ENCODE results near the gene CES2.
"Not testable (repeated sequence)": the region's sequence is repeated elsewhere in the genome, so short reads cannot be mapped to it uniquely, and the experiment has no call there.

CES2 gene

DNA sequence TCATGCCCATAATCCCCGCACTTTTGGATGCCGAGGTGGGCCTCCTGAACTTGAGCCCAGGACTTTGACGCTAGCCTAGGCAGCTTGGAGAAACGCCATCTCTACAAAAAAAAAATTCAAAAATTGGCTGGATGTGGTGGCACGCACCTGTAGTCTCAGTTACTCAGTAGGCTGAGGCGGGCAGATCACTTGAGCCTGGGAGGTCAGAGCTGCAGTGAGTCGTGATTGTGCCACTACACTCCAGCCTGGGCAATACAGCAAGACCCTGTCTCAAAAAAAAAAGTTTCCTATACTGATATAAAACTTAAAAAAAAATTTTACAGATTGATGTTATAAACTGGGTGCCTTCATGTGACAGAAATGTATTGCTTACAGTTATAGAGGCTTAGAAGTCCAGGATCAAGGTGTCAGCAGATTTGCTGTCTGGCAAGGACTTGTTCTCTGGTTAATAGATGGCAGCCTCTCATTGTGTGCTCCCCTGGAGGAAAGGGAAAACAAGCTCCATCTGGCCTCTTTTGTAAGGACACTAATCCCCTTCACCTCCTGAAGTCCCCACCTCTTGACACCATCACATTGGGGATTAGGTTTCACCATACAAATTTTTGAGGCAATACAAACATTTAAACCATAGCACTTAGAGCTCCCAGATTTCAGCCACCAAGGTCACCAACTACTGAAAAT is 17.3 kb downstream of the CES2 start:
- DNase-seq (ENCODE audit: low spot score), result no peak

DNA sequence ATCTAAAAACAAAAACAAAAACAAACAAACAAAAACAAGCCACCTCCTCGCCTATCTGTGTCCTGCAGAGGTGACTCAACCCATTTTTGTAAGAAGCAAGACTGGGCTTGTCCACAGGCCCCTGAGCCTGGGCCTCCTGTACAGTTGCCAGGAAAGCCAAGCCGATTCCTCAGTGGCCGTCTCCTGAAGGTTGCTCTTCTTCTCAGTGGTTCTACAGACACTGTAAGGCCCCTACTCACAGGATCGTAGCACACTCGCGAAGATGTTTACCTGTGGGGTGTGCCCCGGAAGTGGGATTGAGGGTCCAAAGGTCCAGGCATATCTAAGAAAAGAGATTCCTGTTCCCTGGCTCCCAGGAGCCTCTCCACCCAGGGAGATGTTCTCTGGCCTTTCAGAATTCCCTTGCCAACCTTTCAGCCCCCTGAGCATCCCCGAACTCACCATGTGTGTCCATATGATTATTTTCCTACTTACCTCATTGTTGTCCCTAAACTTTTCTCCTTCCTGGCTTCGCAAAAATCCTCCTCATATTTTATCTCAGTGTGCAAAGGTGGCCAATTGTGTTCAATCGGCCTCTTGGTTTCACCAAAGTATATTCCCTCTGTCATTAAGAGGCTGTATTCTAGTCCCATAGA is 18.3 kb downstream of the CES2 start:
- DNase-seq (ENCODE audit: low spot score) (no peak), FAIRE-seq (no peak)

More for the DNA sequence above, 17.3 kb downstream of the CES2 start:
- FAIRE-seq, result no peak

GRCh38 chr16:66954097-66954659 is 18.9 kb downstream of the CES2 start:
- FAIRE-seq (peak; percentile 14), DNase-seq (ENCODE audit: low spot score) (peak; percentile 52)

GRCh38 chr16:66955363-66956153 is 20.2 kb downstream of the CES2 start:
- not testable (repeated sequence) for FAIRE-seq; DNase-seq (ENCODE audit: low spot score)

DNA sequence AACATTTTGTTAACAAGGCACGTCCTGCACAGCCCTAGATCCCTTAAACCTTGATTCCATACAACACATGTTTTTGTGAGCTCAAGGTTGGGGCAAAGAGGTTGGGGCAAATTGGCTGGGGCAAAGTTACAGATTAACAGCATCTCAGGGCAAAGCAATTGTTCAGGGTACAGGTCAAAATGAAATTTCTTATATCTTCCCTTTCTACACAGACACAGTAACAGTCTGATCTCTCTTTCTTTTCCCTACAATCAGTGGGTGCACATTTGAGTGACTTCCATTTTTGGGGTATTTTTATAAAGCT is 20.8 kb downstream of the CES2 start:
- FAIRE-seq; DNase-seq (ENCODE audit: low spot score): not testable (repeated sequence)

- FAIRE-seq, result no peak
- no peak for DNase-seq (ENCODE audit: low spot score)
Measured at GRCh38 chr16:66958857-66959703, 23.8 kb downstream of the CES2 start.

GRCh38 chr16:66959704-66960161 is 24.4 kb downstream of the CES2 start:
- FAIRE-seq (no peak), DNase-seq (ENCODE audit: low spot score) (no peak)

GRCh38 chr16:66960270-66960669 is 25.0 kb downstream of the CES2 start:
- DNase-seq (ENCODE audit: low spot score) (no peak), FAIRE-seq (no peak)

GRCh38 chr16:66961065-66961744 is 25.9 kb downstream of the CES2 start, which contains the start of gene CES3:
TSS of gene CES3 (plus strand) at chr16:66961266. CDS start at chr16:66961308, 42 bp downstream.
- DNase-seq (ENCODE audit: low spot score) (peak; percentile 50), FAIRE-seq (no peak)

- no peak for DNase-seq (ENCODE audit: low spot score)
- FAIRE-seq, result no peak
Measured at GRCh38 chr16:66961914-66962313, 26.6 kb downstream of the CES2 start.

GRCh38 chr16:66964049-66964448 is 28.7 kb downstream of the CES2 start:
- DNase-seq (ENCODE audit: low spot score), result no peak
- FAIRE-seq, result no peak

DNA sequence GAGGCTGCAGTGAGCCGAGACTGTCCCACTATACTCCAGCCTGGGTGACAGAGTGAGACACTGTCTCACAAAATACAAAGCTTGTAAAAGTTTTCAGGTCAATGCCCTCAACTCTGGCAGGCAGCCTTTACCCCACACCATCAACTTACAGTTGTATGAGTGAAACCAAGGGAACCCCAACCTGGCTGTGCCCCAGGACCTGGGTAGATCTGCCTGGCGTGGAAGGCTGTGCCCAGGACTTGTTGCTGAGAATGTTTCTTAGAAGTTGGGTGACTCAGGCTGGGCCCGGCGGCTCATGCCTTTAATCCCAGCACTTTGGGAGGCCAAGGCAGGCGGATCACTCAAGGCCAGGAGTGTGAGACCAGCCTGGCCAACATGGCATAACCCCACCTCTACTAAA is 33.5 kb downstream of the CES2 start:
- no peak for FAIRE-seq
- no peak for DNase-seq (ENCODE audit: low spot score)

DNA sequence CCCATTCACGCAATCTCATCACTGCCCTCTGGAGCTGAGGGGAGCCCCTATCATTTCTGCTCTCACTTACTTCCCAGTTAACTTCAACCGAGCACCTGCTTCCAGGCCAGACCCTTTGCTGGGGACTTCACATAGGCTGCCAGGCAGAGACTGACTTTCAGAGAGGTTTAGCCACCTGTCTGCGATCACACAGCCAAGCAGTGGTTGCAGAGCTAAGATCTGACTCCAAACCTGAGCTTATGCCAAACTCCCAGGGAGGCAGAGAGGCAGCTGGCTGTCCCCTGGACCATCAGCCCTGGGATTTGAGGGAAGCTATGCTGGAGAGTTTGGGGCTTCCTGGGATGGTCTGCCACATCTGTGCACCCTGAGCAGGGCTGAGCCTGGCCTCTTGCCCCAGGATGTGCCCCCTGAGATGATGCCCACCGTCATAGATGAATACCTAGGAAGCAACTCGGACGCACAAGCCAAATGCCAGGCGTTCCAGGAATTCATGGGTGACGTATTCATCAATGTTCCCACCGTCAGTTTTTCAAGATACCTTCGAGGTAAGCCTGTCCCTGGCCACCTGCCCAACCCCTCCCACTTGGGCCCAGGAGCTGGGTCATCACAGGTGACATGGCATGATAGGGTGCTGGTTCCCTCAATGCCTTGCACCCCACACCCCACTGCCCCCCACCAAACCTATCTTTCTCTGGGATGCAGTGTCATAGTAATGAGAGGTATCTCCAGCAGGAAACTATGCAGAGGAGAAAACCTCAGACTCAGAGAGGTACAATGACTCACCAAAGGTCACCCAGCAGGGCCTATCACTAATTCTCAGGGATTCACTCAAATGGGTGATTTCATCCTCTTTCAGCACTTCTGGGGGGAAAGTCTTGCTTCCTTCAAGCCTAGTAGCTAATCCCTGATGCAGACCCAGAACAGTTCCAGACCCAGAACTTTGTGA is 35.7 kb downstream of the CES2 start:
- FAIRE-seq, result peak; percentile 86
- DNase-seq (ENCODE audit: low spot score), result peak; percentile 85

DNA sequence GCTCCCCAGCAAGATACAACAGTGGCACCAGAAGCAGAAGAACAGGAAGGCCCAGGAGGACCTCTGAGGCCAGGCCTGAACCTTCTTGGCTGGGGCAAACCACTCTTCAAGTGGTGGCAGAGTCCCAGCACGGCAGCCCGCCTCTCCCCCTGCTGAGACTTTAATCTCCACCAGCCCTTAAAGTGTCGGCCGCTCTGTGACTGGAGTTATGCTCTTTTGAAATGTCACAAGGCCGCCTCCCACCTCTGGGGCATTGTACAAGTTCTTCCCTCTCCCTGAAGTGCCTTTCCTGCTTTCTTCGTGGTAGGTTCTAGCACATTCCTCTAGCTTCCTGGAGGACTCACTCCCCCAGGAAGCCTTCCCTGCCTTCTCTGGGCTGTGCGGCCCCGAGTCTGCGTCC is 37.7 kb downstream of the CES2 start:
- no peak for FAIRE-seq
- no peak for DNase-seq (ENCODE audit: low spot score)

DNA sequence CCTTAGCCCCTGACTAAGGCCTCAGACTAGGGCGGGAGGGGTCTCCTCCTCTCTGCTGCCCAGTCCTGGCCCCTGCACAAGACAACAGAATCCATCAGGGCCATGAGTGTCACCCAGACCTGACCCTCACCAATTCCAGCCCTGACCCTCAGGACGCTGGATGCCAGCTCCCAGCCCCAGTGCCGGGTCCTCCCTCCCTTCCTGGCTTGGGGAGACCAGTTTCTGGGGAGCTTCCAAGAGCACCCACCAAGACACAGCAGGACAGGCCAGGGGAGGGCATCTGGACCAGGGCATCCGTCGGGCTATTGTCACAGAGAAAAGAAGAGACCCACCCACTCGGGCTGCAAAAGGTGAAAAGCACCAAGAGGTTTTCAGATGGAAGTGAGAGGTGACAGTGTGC is 38.4 kb downstream of the CES2 start:
- FAIRE-seq, result no peak
- no peak for DNase-seq (ENCODE audit: low spot score)

DNA sequence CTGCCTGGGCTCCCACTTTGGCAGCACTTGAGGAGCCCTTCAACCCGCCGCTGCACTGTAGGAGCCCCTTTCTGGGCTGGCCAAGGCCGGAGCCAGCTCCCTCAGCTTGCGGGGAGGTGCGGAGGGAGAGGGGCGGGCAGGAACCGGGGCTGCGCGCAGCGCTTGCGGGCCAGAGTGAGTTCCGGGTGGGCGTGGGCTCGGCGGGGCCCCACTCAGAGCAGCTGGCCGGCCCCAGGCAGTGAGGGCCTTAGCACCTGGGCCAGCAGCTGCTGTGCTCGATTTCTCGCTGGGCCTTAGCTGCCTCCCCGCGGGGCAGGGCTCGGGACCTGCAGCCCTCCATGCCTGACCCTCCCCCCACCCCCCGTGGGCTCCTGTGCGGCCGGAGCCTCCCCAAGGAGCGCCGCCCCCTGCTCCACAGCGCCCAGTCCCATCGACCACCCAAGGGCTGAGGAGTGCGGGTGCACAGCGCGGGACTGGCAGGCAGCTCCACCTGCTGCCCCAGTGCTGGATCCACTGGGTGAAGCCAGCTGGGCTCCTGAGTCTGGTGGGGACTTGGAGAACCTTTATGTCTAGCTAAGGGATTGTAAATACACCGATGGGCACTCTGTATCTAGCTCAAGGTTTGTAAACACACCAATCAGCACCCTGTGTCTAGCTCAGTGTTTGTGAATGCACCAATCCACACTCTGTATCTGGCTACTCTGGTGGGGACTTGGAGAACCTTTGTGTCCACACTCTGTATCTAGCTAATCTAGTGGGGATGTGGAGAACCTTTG is 39.0 kb downstream of the CES2 start:
- FAIRE-seq; DNase-seq (ENCODE audit: low spot score): not testable (repeated sequence)

- DNase-seq (ENCODE audit: low spot score), result not testable (repeated sequence)
Measured at GRCh38 chr16:66974932-66975246, 39.6 kb downstream of the CES2 start.

DNA sequence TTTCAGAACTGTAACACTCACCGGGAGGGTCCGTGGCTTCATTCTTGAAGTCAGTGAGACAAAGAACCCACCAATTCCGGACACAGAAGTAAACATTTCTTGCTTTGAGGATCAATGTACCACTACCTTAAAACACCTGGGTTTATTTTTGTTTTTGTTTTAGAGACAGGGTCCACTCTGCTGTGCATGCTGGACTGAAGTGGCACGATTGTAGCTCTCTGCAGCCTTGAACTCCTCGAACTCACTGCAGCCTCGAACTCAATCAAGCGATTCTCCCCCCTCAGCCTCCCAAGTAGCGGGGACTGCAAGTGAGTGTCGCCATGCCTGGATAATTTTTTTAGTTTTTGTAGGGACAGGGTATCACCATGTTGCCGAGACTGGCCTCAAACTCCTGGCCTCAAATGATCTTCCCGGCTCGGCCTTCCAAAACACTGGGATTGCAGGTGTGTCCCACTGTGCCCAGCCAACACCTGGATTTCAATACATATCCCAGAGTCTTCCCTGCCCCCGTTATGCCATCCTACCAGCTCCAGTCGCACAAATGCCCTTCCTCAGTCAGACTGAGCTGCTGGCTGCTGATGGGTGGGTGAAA is 40.1 kb downstream of the CES2 start:
- no peak for FAIRE-seq
- no peak for DNase-seq (ENCODE audit: low spot score)

More at GRCh38 chr16:66974932-66975246, 39.6 kb downstream of the CES2 start:
- not testable (repeated sequence) for FAIRE-seq

Data from RCC 7860 (cell line).